IPS-15b (cell line): ENCODE data around the gene VASH1.
"Not testable (repeated sequence)": the region's sequence is repeated elsewhere in the genome, so short reads cannot be mapped to it uniquely, and the experiment has no call there.

ENCODE experiments used
- H3K27me3 ChIP-seq: one replicate; pipeline ENCODE4 v1.6.1; 2013; ENCODE audit warnings: low read length; ENCODE audit not compliant: control insufficient read depth, insufficient read depth
- H3K36me3 ChIP-seq: one replicate; pipeline ENCODE4 v1.6.1; 2013; ENCODE audit warnings: low read length; ENCODE audit not compliant: control insufficient read depth, insufficient read depth
- H3K4me1 ChIP-seq: one replicate; pipeline ENCODE4 v1.6.1; 2013; ENCODE audit warnings: mild to moderate bottlenecking, low read length; ENCODE audit not compliant: control insufficient read depth, insufficient read depth
- H3K4me3 ChIP-seq: one replicate; pipeline ENCODE4 v1.5.1; 2013; ENCODE audit warnings: low read depth, low read length
- H3K9ac ChIP-seq: one replicate; pipeline ENCODE4 v1.6.1; 2013; ENCODE audit warnings: low read depth, mild to moderate bottlenecking, low read length
- H3K9me3 ChIP-seq: one replicate; pipeline ENCODE4 v1.6.1; 2013; ENCODE audit warnings: mild to moderate bottlenecking, low read length; ENCODE audit not compliant: control insufficient read depth, insufficient read depth

VASH1 gene

DNA sequence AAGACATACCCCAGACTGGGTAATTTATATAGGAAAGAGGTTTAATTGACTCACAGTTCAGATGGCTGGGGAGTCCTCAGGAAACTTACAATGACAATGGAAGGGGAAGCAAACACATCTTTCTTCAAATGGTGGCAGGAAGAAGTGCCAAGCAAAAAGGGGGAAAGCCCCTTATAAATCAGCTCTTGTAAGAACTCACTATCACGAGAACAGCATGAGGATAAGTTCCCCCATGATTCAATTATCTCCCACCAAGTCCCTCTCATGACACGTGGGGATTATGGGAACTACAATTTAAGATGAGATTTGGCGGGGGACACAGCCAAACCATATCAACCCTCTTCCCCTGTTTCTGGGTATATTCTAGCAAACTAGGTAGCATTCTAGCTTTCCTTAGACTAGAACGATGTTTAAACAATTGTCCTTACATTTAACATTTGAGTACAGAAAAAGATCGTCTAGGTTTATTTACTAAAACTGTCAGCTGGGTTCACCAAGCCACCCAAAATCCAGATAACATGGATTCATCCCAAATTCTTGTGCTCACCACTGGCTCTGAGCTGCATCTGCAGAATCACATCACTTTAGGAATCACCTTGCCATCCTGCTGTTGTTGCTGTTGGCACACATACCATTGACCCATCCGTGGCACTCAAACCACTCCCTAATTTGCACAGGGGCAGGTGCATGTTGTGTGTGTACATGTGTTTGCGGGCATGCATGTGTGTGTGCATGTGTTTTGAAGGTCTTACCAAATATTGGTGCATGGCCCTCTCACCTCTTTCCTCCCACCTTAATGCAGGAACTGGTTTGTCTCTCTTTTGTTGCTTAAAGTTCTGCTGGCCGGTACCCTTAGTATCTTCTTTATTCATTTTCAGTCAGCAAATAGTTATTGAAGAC, 36.4 kb upstream of the VASH1 start:
- Histone ChIP-seq H3K27me3 (no peaks in the 10 kb centered on the region), H3K36me3 (no peaks in the 10 kb centered on the region), H3K9ac (no peak overlapping the region), H3K4me3 (no peak overlapping the region), H3K9me3 (no peaks in the 10 kb centered on the region), H3K4me1 (no peaks in the 10 kb centered on the region)

- no peaks in the 10 kb centered on the region for H3K4me1 ChIP-seq
- peak overlapping the region; percentile 40 for H3K4me3 ChIP-seq
- no peaks in the 10 kb centered on the region for H3K9me3 ChIP-seq
- H3K9ac ChIP-seq = no peak overlapping the region
- H3K27me3 ChIP-seq = no peaks in the 10 kb centered on the region
- H3K36me3 ChIP-seq = no peaks in the 10 kb centered on the region
Measured at GRCh38 chr14:76726551-76726970, 34.7 kb upstream of the VASH1 start.

- H3K27me3 ChIP-seq = no peaks in the 10 kb centered on the region
- H3K4me3 ChIP-seq = no peak overlapping the region
- H3K4me1 ChIP-seq = no peaks in the 10 kb centered on the region
- no peaks in the 10 kb centered on the region for H3K36me3 ChIP-seq
- H3K9ac ChIP-seq = no peak overlapping the region
- H3K9me3 ChIP-seq = no peaks in the 10 kb centered on the region
Measured at GRCh38 chr14:76727384-76727783, 33.9 kb upstream of the VASH1 start.

DNA sequence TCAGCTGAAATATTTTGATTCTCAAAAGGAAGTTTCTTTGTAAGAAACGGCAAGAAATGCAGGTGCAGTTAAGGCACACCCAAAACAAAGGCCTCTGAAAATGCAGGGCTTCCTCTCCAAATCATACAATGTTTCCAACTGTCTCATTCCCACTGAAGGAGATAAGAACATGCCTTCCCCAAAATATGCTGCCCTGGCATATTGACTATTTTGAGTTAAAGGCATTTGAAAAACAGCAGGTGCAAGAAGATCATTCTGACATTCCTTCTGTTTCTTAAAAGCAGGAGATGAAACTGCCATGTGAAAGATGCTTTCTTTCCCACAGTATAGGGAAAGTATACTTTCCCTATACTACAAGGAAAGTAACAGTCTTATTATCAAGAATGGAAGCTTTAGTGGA, 33.4 kb upstream of the VASH1 start:
- H3K4me3 ChIP-seq = no peak overlapping the region
- no peaks in the 10 kb centered on the region for H3K36me3 ChIP-seq
- no peak overlapping the region for H3K9ac ChIP-seq
- H3K27me3 ChIP-seq = no peaks in the 10 kb centered on the region
- H3K9me3 ChIP-seq = no peaks in the 10 kb centered on the region
- H3K4me1 ChIP-seq = no peaks in the 10 kb centered on the region

GRCh38 chr14:76729258-76729657, 32.0 kb upstream of the VASH1 start:
- H3K9me3 ChIP-seq = no peaks in the 10 kb centered on the region
- no peak overlapping the region for H3K9ac ChIP-seq
- H3K27me3 ChIP-seq = no peaks in the 10 kb centered on the region
- H3K4me3 ChIP-seq = no peak overlapping the region
- no peaks in the 10 kb centered on the region for H3K36me3 ChIP-seq
- no peaks in the 10 kb centered on the region for H3K4me1 ChIP-seq

GRCh38 chr14:76729953-76730505, 31.2 kb upstream of the VASH1 start:
- H3K27me3 ChIP-seq = no peaks in the 10 kb centered on the region
- H3K9me3 ChIP-seq = no peaks in the 10 kb centered on the region
- no peaks in the 10 kb centered on the region for H3K4me1 ChIP-seq
- H3K36me3 ChIP-seq = no peaks in the 10 kb centered on the region
- no peak overlapping the region for H3K9ac ChIP-seq
- no peak overlapping the region for H3K4me3 ChIP-seq

GRCh38 chr14:76734501-76734900, 26.8 kb upstream of the VASH1 start:
- H3K9ac ChIP-seq, H3K9me3 ChIP-seq, H3K27me3 ChIP-seq, H3K36me3 ChIP-seq, H3K4me1 ChIP-seq, H3K4me3 ChIP-seq: not testable (repeated sequence)

GRCh38 chr14:76736514-76736913, 24.8 kb upstream of the VASH1 start:
- Histone ChIP-seq H3K36me3 (no peaks in the 10 kb centered on the region), H3K4me1 (no peaks in the 10 kb centered on the region), H3K4me3 (no peak overlapping the region), H3K9ac (no peak overlapping the region), H3K27me3 (no peaks in the 10 kb centered on the region), H3K9me3 (no peaks in the 10 kb centered on the region)

GRCh38 chr14:76741074-76741473, 20.2 kb upstream of the VASH1 start:
- H3K36me3 ChIP-seq = no peaks in the 10 kb centered on the region
- no peaks in the 10 kb centered on the region for H3K27me3 ChIP-seq
- no peak overlapping the region for H3K9ac ChIP-seq
- H3K4me3 ChIP-seq = no peak overlapping the region
- no peaks in the 10 kb centered on the region for H3K4me1 ChIP-seq
- no peaks in the 10 kb centered on the region for H3K9me3 ChIP-seq

DNA sequence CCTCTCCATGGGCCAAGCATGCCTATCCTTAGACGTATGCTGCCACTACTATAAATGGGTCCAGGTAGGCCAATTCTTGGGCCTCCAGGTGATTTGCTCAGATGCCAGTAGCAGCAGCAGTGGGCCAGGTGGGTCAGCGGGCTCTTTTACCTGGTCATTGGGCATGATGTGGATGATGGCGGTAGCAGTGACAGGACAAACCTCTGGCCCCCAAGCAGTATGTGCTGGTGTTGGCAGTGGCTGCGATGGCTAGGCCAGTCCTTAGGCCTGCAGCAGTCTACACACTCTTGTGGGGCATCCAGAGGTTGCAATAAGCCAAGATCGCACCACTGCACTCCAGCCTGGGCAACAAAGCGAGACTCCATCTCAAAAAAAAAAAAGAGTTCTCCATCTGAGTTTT, 19.1 kb upstream of the VASH1 start:
- no peaks in the 10 kb centered on the region for H3K4me1 ChIP-seq
- no peak overlapping the region for H3K9ac ChIP-seq
- H3K36me3 ChIP-seq = no peaks in the 10 kb centered on the region
- no peaks in the 10 kb centered on the region for H3K9me3 ChIP-seq
- H3K4me3 ChIP-seq = no peak overlapping the region
- no peaks in the 10 kb centered on the region for H3K27me3 ChIP-seq

DNA sequence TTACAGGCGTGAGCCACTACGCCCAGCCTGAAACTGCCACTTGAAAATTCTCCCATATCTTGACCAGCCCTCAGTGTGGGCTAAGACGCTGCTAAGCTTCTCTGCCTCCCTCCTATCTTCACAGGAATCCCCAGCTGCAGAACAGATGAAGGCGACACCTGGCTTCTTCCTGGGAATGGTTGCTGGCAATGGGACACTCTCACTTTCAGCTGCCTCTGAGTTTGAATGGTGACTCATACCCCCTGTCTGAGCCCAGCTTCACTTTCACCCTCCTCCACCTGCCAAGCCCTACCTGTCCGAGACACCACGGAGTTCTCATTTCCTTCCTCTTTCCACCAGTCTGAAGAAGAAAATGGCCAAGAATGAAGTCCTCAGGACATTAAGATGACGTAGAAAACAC, 18.3 kb upstream of the VASH1 start:
- Histone ChIP-seq H3K9ac (no peak overlapping the region), H3K27me3 (no peaks in the 10 kb centered on the region), H3K4me3 (no peak overlapping the region), H3K36me3 (no peaks in the 10 kb centered on the region), H3K9me3 (no peaks in the 10 kb centered on the region), H3K4me1 (no peaks in the 10 kb centered on the region)

- Histone ChIP-seq H3K4me1 (no peaks in the 10 kb centered on the region), H3K9ac (no peak overlapping the region), H3K4me3 (no peak overlapping the region), H3K9me3 (no peaks in the 10 kb centered on the region), H3K36me3 (no peaks in the 10 kb centered on the region), H3K27me3 (peaks cover 6% of the 10 kb centered on the region)
Measured at GRCh38 chr14:76752744-76753143, 8.5 kb upstream of the VASH1 start.
